K562 (cell line): ENCODE results near the gene SDF4. TPM values are rescaled to one million over a fixed set of nuclear protein-coding genes. Genes with fewer than 3 reads are reported as not detected.

Source experiments
- CREM ChIP-seq: IDR thresholded peaks from 2 replicates; pipeline ENCODE4 v1.6.1; 2014; ENCODE audit warnings: antibody characterized with exemption, low read depth
- MEF2D ChIP-seq: conservative IDR thresholded peaks from 2 replicates; pipeline ENCODE4 v1.6.1; 2016; ENCODE audit warnings: low read depth, missing genetic modification characterization, missing compliant biosample characterization
- NFATC3 ChIP-seq: fragments of 450-650 bp; IDR thresholded peaks from 2 replicates; pipeline ENCODE4 v1.6.1; 2017; ENCODE audit warnings: mild to moderate bottlenecking
- NFIC ChIP-seq: fragments of 450-650 bp; IDR thresholded peaks from 2 replicates; pipeline ENCODE4 v1.6.1; 2017; ENCODE audit warnings: mild to moderate bottlenecking, inconsistent platforms
- NFXL1 ChIP-seq: fragments of 450-650 bp; formaldehyde crosslinking; IDR thresholded peaks from 2 replicates; pipeline ENCODE4 v1.4.0; 2021; ENCODE audit warnings: mild to moderate bottlenecking
- NR2C2 ChIP-seq, 2 experiments: fragments of 200-800 bp in 1 of 2; sonication (Bioruptor generic) in 1 of 2; sonication (generic) in 1 of 2; formaldehyde crosslinking in 1 of 2; IDR thresholded peaks; 2 replicates each; pipeline versions ENCODE4 v1.6.1 to v1.8.0; 2016 to 2022; ENCODE audit warnings: mild to moderate bottlenecking in 1 of 2, missing compliant biosample characterization in 1 of 2, missing genetic modification characterization in 1 of 2, missing genetic modification reagents in 1 of 2
- RBM15 ChIP-seq: fragments of 200-400 bp; formaldehyde crosslinking; IDR thresholded peaks from 2 replicates; pipeline ENCODE4 v1.6.1; 2018; ENCODE audit warnings: mild to moderate bottlenecking, low read length, moderate library complexity; ENCODE audit not compliant: insufficient read depth
- RHOXF2B ChIP-seq: fragments of 250-450 bp; sonication (Bioruptor Pico); conservative IDR thresholded peaks from 2 replicates; pipeline ENCODE4 v1.5.1; 2021
- SIN3B ChIP-seq: fragments of 450-650 bp; IDR thresholded peaks from 2 replicates; pipeline ENCODE4 v1.6.1; 2017; ENCODE audit warnings: low read depth, mild to moderate bottlenecking, moderate library complexity
- TAL1 ChIP-seq: fragments of 450-650 bp; IDR thresholded peaks from 2 replicates; pipeline ENCODE4 v1.6.1; 2016; ENCODE audit warnings: mild to moderate bottlenecking
- TEAD2 ChIP-seq: fragments of 450-650 bp; IDR thresholded peaks from 2 replicates; pipeline ENCODE4 v1.6.1; 2016; ENCODE audit warnings: missing genetic modification characterization, control low read depth, missing compliant biosample characterization
- ZBTB8A ChIP-seq: fragments of 450-650 bp; IDR thresholded peaks from 2 replicates; pipeline ENCODE4 v1.6.1; 2018; ENCODE audit warnings: mild to moderate bottlenecking, moderate library complexity; ENCODE audit not compliant: partially characterized antibody
- ZNF174 ChIP-seq: fragments of 250-450 bp; sonication (Bioruptor Pico); IDR thresholded peaks from 2 replicates; pipeline ENCODE4 v1.4.0; 2020; ENCODE audit warnings: mild to moderate bottlenecking
- ZNF184 ChIP-seq: sonication (generic); formaldehyde crosslinking; IDR thresholded peaks from 2 replicates; pipeline ENCODE4 v1.5.0; 2020; ENCODE audit warnings: missing genetic modification reagents
- ZNF253 ChIP-seq: fragments of 250-450 bp; sonication (Bioruptor Pico); conservative IDR thresholded peaks from 2 replicates; pipeline ENCODE4 v1.6.1; 2021; ENCODE audit warnings: mild to moderate bottlenecking
- polyA plus RNA-seq, 8 experiments: library from polyadenylated mRNA; depleted of rRNA in 4 of 8; stranded (reverse) in 5 of 8; unstranded in 3 of 8; fragments of >200 nt; fragmentation: Nextera tagmentation in 2 of 8; fragmentation: Illumina TruSeq in 1 of 8; extraction: Ambion mirVana in 2 of 8; extraction: Trizol in 1 of 8; gene quantifications; 2 replicates each; pipeline versions ENCODE4 v1.2.1 to v1.2.3, GENCODE V29; 2011 to 2014; ENCODE audit warnings: inconsistent platforms in 1 of 8, missing spikeins in 1 of 8
- total RNA-seq, 7 experiments: library from RNA; depleted of rRNA in 6 of 7; stranded (reverse); fragments of >200 nt in 6 of 7; fragmentation: Illumina TruSeq in 2 of 7; extraction: Trizol in 2 of 7; gene quantifications; 2 replicates each; pipeline versions ENCODE4 v1.2.1 to v1.2.3, GENCODE V29; 2011 to 2021; ENCODE audit warnings: low replicate concordance in 1 of 7
- TF ChIP-seq, protein P1 (sequence below): fragments of 250-450 bp; sonication (Bioruptor Pico); IDR thresholded peaks from 2 replicates; pipeline ENCODE4 v1.4.0; 2020; ENCODE audit warnings: mild to moderate bottlenecking, moderate library complexity, borderline replicate concordance
- TF ChIP-seq, protein P2 (sequence below), 2 experiments: IDR thresholded peaks; 2 replicates each; pipeline ENCODE4 v1.6.1; 2012; ENCODE audit warnings: improper control_type of control experiment in 2 of 2, low read depth in 2 of 2, low read length in 2 of 2, borderline replicate concordance in 1 of 2
- TF ChIP-seq, protein P3 (sequence below): fragments of 450-650 bp; formaldehyde crosslinking; IDR thresholded peaks from 2 replicates; pipeline ENCODE4 v1.4.0; 2022; ENCODE audit warnings: missing genetic modification characterization
- TF ChIP-seq, protein P4 (sequence below): sonication (generic); formaldehyde crosslinking; IDR thresholded peaks from 2 replicates; pipeline ENCODE4 v1.8.1; 2023; ENCODE audit warnings: mild to moderate bottlenecking, missing genetic modification reagents

SDF4 gene
- total and polyA plus RNA-seq, 9 of the 15 experiments (the other 6 are each of a cell fraction or from before 2014, with no cell fraction given) = 0.35 to 160 (median 65.2) TPM

DNA sequence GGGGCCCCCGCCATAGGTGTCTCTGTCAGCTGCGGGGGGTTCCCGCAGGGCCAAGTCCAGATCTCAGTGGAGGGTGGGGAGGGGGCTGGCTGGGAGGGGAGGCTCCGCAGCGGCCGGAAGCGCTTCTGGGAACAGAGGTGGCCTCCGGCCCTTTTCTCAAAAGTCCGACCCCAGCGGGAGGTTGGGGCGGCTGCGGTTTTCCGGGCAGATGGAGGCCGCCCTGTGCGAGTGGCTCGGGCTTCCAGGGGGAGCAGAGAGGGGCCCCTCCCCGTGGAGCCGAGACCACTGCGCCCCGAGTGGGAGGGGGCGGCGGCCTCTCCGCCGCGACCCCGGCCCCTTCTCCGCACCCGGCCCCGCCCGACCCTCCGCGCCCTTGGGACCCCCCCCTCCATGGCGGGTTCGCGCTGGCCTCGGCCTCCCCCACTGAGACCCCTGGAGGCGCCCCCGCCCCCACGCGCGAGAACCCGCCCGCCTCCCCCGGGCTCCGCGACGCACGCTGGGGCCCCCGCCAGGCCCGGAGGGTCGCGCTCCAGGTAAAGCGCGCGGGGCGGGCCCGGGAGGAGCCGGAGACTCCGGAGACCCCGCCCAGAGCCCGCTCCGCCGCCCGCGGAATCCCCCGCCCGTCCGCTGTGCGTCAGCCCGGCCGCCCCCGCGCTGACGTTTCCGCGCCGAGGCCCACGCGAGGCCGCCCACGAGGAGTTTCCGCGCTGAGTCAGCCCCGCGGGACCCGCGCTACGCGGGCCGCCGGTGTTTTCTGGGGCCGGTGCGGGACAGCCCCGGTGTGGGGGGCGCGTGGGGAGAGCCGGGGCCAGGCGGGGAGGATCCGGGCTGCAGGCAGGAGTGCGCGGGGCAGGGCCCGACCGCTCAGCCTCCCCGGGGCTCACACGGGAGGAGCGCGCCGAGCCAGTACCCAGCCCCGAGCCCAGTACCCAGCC lies 30.7 kb downstream of the SDF4 start (continued):
- TF ChIP-seq, protein P1, sequence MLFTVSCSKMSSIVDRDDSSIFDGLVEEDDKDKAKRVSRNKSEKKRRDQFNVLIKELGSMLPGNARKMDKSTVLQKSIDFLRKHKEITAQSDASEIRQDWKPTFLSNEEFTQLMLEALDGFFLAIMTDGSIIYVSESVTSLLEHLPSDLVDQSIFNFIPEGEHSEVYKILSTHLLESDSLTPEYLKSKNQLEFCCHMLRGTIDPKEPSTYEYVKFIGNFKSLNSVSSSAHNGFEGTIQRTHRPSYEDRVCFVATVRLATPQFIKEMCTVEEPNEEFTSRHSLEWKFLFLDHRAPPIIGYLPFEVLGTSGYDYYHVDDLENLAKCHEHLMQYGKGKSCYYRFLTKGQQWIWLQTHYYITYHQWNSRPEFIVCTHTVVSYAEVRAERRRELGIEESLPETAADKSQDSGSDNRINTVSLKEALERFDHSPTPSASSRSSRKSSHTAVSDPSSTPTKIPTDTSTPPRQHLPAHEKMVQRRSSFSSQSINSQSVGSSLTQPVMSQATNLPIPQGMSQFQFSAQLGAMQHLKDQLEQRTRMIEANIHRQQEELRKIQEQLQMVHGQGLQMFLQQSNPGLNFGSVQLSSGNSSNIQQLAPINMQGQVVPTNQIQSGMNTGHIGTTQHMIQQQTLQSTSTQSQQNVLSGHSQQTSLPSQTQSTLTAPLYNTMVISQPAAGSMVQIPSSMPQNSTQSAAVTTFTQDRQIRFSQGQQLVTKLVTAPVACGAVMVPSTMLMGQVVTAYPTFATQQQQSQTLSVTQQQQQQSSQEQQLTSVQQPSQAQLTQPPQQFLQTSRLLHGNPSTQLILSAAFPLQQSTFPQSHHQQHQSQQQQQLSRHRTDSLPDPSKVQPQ (CRISPR knock-in tag) = no peak
- TF ChIP-seq RHOXF2B (no peak), ZNF253 (no peak), NFIC (peak; percentile 62), NR2C2 (CRISPR knock-in tag; IDR thresholded peaks at IDR 0.05) (no peak), NR2C2 (tag; IDR thresholded peaks at IDR 0.05) (no peak), TEAD2 (tag) (no peak), CREM (peak; percentile 95), MEF2D (no peak), TAL1 (no peak), NFATC3 (no peak), RBM15 (no peak), ZBTB8A (no peak), ZNF184 (CRISPR knock-in tag) (no peak), SIN3B (no peak), ZNF174 (CRISPR knock-in tag) (no peak), NFXL1 (CRISPR knock-in tag) (no peak)
- TF ChIP-seq, protein P2, sequence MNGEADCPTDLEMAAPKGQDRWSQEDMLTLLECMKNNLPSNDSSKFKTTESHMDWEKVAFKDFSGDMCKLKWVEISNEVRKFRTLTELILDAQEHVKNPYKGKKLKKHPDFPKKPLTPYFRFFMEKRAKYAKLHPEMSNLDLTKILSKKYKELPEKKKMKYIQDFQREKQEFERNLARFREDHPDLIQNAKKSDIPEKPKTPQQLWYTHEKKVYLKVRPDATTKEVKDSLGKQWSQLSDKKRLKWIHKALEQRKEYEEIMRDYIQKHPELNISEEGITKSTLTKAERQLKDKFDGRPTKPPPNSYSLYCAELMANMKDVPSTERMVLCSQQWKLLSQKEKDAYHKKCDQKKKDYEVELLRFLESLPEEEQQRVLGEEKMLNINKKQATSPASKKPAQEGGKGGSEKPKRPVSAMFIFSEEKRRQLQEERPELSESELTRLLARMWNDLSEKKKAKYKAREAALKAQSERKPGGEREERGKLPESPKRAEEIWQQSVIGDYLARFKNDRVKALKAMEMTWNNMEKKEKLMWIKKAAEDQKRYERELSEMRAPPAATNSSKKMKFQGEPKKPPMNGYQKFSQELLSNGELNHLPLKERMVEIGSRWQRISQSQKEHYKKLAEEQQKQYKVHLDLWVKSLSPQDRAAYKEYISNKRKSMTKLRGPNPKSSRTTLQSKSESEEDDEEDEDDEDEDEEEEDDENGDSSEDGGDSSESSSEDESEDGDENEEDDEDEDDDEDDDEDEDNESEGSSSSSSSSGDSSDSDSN (IDR thresholded peaks at IDR 0.05; ENCODE audit: borderline replicate concordance in 1 of 2, low read depth in 2 of 2, low read length in 2 of 2) = no peak
- TF ChIP-seq, protein P3, sequence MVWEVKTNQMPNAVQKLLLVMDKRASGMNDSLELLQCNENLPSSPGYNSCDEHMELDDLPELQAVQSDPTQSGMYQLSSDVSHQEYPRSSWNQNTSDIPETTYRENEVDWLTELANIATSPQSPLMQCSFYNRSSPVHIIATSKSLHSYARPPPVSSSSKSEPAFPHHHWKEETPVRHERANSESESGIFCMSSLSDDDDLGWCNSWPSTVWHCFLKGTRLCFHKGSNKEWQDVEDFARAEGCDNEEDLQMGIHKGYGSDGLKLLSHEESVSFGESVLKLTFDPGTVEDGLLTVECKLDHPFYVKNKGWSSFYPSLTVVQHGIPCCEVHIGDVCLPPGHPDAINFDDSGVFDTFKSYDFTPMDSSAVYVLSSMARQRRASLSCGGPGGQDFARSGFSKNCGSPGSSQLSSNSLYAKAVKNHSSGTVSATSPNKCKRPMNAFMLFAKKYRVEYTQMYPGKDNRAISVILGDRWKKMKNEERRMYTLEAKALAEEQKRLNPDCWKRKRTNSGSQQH (CRISPR knock-in tag) = no peak
- TF ChIP-seq, protein P4, sequence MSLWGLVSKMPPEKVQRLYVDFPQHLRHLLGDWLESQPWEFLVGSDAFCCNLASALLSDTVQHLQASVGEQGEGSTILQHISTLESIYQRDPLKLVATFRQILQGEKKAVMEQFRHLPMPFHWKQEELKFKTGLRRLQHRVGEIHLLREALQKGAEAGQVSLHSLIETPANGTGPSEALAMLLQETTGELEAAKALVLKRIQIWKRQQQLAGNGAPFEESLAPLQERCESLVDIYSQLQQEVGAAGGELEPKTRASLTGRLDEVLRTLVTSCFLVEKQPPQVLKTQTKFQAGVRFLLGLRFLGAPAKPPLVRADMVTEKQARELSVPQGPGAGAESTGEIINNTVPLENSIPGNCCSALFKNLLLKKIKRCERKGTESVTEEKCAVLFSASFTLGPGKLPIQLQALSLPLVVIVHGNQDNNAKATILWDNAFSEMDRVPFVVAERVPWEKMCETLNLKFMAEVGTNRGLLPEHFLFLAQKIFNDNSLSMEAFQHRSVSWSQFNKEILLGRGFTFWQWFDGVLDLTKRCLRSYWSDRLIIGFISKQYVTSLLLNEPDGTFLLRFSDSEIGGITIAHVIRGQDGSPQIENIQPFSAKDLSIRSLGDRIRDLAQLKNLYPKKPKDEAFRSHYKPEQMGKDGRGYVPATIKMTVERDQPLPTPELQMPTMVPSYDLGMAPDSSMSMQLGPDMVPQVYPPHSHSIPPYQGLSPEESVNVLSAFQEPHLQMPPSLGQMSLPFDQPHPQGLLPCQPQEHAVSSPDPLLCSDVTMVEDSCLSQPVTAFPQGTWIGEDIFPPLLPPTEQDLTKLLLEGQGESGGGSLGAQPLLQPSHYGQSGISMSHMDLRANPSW = no peak
